HG02938 (cell line): Measurements from ENCODE around the gene WWP2.
"Not testable (repeated sequence)": the region's sequence is repeated elsewhere in the genome, so short reads cannot be mapped to it uniquely, and the experiment has no call there.

Source experiments
- ATAC-seq: cut with Tn5 transposase; IDR thresholded peaks from one replicate; pipeline ENCODE4 v1.9.1; 2021; ENCODE audit warnings: mild to moderate bottlenecking, moderate library complexity; ENCODE audit not compliant: unreplicated experiment

WWP2 gene

DNA sequence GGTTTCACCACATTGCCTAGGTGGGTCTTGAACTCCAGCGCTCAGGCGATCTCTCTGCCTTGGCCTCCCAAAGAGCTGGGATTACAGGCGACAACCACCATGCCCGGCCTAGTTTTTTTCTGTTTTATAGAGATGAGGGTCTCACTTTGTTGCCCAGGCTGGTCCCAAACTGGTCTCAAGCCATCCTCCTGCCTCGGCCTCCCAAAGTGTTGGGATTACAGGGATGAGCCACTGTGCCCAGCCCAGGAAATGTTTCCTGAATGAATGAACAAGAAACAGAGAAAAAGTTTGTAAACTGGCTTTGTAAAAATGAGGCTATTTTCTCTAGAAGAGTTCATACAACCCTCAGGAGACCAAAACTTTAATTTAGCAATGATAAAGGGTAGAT lies 68.0 kb downstream of the WWP2 start:
- ATAC-seq: no peak

DNA sequence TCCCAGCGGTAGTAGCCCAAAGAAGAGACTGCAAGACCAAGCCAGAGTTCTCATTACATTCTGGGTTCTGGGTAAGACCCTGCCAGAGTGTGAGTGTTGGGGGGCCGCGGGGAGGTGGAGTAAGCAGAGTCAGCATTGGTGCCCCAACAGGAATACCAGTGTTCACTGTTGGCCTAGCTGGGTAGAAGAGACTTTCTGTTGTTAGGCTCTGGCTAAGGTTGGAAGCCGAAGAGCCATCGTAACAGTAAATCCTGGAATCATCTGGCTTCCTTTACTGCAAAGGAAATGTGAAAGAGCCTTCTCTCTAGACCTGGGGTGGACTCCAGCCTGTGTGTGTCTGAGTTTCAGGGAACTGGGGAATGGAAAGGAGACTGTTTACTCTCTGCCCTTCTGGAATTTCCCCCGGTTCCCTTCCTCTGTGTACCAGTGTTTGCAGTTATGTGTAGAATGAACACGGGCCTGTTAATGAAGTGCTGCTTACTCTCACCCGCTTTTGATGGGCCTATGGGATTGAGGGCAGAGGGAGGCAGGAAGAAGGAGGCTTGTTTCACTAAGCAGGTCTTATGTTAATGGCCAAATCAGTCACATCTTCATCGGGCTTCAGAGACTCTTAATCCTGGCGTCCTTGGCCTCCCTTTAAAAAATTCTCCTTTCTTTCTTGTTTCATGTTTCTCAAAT lies 68.5 kb downstream of the WWP2 start:
- ATAC-seq: no peak

DNA sequence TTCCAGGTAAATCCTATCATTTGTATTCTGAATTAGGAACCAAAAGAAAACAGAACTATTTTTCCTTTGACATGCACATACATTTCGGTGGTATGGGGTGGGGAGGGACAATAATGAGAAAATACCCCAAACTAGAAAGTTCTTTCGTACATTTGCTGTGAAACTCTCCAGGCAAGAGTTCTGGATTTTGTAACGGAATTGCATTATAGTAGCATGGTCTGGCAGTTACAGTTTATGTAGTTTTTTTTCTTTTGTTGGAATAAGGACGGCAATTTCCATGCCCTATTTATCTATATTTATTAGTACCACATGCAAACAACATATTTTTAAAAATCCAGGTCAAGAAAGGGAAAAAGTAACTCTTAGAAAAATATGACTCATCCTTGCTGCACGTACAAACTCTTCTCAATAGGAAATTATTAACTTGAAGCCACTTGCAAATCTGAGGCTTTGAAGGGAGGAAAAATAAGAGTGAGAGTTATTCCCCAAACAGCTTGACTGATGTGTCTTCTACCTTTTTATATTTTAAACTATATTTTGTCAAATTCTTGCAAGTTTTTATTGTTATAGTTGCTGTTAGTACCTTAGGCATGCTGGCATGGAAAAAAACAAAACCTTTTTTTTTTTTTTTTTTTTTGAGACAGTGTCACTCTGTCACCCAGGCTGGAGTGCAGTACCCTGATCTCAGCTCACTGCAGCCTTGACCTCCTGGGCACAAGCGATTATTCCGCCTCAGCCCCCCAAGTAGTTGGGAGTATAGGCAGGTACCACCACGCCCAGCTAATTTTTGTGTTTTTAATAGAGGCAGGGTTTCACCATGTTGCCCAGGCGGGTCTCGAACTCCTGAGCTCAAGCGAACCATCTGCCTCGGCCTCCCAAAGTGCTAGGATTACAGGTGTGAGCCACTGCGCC lies 69.3 kb downstream of the WWP2 start:
- no peak for ATAC-seq

DNA sequence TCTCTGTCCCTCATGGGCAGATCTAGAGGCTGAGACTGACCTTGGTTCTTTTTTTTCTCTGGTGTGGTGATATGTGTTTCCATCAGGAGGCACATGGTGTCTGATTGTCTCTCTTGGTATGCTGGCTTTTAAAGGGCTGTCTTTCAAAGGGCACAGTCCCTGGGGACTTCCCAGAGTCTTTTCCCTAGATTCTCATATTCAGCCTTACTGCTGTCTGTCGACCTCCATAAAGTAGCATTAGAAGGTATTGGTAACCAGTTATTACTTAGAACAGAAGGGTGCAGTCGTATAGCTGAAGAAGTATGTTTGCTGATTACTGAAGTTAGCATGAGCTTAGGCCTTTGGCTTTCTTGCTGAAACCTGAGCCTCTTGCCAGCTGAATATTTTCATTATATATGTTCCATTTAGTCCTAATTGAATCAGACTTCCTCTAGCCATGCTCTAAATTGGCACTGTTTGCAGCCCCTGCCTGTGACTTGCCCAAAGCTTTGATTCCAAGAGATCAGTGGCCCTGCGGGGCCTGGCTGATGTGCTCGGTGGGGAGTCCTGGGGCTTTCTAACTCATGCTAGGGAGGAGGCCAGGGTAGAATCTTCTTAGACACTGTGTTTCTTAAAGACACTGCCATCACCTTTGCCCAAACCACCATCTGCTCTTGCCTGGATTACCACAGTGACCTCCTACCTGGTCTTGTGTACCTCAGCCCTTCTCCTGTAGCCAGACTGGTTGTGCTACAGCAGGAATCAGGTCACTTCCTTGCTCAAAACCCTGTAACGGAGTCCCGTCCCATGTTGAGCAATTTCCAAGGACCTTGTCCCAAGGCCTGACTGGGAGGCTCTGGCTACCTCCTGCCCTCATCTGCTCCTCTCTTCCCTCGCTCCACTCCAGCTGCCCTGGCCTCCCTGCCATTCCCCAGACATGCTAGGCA lies 71.5 kb downstream of the WWP2 start:
- ATAC-seq: no peak

DNA sequence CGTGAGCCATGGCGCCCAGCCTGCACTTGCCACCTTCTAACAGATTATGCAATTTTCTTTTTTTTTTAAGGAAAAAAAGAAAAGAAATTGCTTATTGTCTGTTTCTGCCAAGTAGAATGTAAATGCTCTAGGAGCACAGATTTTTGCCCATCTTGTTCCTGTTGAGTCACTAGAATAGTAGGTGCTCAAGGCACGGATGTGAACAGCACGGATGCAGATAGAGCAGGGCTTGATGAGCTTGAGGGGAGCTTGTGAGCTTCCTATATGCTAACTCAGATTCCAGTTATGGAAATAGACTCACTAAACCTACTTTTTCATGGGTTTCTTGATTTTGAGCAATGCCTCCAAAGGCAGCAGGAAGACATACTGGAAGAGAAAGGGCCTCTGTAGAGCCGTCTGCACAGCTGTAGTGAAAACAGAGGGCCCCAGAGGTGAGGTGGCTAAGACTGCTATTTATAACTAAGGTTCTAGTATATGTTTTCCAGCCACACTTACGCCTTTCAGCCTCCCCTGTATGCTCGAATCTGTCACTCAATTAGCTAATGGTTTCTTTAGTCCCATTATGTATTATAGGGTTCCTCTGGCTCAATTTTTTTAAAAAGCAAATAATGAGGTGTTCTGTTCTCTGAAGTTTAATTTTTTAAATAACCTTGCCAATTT lies 72.8 kb downstream of the WWP2 start:
- ATAC-seq: peak; percentile 58

DNA sequence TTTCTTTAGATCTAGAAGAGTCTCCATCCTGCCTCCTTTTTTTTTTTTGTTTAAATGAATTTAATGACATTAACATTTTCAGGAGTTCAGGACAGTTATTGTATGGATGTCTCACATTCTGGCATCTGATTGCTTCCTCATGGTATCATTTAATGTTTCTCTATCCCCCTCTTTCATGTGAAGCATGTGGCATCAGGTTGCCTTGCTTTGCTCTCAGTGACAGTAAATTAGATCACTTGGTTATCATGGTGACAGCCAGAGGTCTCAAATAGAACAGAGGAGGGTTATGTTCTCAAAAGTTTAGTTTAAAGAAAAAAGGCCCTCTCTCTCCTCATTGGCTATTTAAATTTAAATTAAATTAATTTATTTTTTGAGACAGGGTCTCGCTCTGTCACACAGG lies 74.1 kb downstream of the WWP2 start:
- no peak for ATAC-seq

DNA sequence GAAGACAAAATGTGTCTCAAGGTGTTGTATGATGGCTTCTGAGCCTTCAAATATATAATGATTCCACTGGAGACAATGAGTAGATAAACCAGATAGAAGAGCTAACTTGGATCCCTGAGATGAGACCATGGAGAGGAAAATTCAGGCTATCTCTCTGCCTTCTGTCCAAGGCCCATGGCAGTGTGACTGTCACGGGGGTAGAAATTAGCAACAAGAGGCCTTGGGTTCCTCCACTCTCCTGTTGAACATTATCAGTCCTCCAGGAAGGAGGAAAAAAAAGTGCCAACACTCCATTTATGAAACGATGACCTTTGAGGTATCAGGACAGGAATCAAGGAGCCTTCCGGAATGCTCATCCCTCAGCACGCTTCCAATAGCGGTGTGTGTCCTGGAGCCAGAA lies 75.2 kb downstream of the WWP2 start:
- ATAC-seq: no peak

DNA sequence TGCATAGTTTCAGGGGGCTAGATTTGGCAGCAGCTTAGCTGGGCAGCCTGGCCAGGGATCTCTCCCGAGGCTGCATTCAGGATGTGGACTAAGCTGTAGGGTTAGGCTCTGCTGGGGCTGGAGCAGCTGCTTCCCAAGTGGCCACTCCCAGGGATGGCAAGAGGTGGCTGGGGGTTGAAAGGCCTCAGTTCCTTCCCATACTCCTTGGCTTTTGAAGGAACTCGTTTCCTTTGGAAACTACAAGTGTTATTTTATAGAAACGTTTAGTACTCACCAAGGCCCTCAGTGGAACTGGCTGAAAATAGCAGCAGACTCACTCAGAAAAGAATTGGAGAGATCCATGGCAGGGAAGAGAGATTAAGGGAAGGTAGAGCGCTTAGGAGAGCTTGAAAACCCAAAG lies 76.4 kb downstream of the WWP2 start:
- ATAC-seq: no peak

DNA sequence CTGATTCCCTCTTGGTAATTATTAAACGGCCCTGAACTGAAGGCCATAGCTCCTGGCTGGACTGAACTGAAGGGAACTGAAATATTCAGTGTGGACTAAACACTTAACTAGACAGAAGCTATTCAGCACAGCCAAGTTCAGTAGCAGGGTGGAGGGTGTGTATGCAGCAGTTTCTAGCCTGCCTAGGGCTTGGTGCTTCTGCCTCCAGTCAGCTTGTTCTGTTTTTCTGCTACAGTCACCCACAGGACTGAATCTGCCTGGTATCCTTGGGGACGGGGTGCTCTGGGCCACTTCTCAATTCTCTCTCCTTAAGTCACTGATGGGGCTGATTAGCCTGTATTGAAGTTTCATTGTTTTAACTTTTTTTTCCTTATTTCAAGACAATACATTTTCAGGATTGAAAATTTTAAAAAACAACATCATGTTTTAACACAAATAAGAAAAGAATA lies 77.1 kb downstream of the WWP2 start:
- no peak for ATAC-seq

DNA sequence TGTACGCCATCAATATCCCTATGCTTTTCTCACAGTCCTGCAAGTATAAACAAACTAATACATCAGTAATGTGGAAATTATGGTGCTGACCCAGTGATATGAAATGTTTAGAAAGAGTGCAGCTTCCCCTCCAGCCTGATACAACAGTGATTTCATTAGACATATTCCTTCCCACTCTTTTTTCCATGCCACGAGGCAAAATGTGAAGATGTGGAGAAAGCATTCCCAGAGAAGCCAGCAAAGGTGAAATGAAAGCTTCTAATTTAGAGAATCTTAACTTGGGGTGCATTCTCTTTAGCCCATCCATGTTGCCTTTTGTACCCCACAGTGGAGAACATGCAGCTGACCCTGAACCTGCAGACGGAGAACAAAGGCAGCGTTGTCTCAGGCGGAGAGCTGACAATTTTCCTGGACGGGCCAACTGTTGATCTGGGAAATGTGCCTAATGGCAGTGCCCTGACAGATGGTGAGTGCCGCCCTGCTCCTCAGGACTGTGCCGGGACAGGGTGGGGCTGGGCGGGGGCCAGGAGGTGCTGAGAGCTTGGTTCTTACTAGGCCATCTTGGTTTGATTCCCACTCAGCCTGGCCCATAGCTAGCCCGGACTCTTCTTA lies 77.8 kb downstream of the WWP2 start:
- no peak for ATAC-seq

DNA sequence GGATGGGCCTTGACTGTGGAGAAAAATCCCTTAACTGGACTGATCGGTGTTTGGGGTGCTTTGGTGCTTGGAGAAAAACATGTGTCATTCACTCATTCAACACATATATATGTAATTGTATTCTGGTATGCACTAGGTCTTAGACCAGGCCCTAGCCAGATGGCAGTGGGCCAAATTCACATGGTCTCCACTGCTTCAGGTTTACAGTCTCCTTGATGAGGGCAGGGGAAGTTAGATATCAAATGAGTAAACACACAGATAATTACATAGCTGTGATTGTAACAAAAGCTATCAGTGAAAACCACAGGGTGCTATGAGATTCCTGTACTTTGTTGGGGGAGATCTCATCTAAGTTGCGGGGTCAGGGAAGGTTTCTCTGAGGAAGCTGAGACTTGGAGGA lies 78.8 kb downstream of the WWP2 start:
- no peak for ATAC-seq

DNA sequence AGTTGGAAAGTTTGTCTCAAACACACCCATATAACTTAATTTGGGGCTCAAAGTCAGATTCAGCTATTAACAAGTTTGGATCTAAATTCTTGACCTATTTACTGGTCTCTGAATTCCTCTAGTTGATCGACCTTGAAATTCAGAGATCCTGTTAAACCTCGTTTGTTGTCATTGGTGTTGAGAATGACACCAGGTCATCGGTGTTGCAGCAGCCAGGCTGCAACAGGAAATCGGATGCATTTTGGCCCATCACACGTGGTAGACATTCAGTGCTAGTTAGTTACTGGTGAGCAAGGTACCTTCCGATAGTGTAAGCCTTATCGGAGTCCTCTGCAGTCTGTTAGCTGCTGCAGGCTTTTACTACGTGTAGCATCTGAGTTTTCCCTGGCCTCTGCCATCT lies 82.3 kb downstream of the WWP2 start:
- no peak for ATAC-seq

DNA sequence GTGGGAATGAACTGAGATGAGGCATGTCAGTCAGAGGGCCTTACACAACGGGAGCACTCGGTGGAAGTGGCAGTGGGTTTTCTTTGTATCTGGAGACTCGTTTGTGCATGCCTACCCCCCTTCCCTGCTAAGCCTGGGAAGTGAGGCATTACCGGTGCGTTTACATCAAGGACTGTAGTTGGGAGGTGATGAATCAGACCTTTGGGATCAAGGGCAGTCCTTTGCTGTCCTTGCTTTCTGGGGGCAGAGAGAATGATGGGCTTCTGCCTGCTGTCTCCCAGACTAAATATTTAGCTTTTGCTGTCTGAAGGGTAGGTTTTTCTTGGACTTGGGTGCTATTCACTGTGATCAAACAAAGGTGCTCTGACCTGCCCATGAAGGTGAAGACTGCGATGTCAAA lies 83.0 kb downstream of the WWP2 start:
- no peak for ATAC-seq

DNA sequence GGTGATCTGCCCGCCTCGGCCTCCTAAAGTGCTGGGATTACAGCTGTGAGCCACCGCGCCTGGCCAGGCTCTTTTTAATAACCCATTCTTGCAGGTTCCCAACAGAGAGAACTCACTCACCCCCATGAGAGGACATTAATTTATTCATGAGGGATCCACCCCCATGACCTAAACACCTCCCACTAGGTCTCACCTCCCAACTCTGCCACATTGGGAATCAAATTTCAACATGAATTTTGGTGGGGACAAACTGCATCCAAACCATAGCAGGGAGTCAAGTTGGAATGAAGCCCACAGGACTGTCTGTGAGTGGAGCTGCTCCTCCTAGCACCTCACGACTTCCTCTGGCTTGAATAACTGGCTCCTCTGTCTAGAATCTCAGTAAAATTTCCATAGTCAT lies 85.5 kb downstream of the WWP2 start:
- ATAC-seq: no peak

DNA sequence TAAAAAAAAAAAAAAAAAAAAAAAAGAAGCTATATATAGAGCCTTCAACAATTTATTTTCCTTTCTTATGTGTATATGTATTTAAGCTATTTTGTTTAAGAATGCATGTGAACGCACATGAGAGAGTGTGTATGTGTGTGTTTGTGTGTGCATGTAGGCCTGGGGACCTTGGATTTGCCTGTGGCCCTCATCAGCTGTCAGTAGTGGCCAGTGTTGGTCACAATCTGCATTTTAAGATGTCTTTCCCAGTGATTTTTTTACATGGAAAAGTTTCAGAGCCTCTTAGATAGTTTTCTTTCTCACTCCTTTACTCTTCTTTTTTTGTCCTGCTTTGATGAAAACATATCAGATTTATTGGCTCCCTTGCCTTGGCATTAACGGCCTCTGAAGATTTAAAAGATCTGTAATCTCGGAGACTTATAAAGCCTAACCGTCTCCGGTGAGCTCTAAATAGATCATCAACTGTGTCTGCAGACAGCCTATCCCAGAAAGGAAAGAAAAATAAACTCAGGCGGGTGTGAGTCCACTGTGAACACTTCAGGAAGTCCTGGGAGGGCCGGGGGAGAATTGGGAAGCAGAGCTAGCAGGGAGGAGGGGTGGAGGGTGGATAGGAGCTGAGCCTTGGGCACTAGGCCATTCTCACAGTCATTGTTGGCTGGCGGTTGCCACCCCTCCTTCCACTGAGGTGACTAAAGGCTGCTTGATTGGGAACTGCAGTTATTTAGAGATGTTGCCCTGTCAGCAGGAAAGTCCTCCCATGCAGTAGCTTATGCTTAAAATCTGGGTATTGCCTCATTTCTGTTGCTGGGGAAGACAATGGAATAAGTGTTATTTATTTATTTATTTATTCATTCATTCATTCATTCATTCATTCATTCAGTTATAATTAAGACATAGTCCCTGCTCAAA lies 86.8 kb downstream of the WWP2 start:
- ATAC-seq: no peak

DNA sequence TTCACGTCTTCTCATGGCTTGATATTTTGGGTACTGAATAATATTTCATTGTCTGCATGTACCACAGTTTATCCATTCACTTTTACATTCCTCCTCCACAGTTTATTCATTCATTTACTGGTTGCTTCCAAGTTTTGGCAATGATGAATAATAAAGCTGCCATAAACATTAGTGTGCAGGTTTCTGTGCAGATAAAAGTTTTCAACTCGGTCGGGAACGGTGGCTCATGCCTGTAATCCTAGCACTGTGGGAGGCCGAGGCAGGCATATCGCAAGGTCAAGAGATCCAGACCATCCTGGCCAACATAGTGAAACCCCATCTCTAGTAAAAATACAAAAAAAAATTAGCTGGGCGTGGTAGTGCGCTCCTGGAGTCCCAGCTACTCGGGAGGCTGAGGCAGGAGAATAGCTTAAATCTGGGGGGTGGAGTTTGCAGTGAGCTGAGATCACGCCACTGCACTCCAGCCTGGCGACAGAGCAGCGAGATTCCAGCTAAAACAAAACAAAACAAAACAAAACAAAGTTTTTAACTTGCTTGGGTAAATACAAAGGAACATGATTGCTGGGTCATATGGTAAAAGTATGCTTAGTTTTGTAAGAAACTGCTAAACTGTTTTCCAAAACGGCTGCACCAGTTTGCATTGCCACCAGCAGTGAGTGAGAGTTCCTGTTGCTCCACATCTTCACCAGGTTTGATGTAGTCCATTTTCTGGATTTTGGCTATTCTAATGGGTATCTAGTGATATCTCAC lies 89.5 kb downstream of the WWP2 start:
- ATAC-seq: no peak

DNA sequence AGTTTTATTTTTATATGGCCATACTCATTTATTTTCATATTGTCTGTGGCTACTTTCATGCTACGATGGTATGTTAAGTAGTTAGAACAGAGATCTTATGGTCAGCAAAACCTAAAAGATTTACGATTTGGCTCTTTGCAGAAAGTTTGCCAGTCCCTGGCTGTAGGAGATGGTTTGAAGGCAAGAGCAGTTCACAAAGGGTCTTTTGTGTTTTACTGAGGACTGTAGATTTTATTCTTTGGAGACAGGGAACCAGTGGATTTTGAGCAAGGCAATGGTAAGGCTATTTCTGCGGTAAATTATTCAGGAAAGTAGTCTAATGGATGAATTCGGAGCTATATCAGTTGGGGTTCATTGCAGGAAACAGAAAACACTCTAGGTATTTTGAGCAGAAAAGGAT lies 90.7 kb downstream of the WWP2 start:
- no peak for ATAC-seq

DNA sequence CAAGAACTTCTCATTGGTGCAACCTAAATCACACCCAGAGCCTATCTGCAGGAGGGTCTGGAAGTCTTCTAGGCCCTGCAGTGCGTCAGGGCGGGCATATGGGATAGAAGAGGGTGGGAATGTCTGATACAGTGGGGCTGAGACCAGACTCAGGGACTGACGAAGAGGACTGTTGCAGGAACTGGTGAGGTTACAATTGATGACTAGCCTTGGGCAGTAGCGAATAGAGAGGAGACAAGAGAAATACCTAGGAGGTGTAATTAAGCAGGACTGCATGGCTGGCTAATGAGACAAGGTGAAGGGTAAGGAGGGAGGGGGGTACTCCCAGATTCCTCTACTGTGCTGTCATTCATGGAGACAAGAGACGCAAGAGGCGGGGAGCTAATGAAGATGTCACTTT lies 91.3 kb downstream of the WWP2 start:
- no peak for ATAC-seq

DNA sequence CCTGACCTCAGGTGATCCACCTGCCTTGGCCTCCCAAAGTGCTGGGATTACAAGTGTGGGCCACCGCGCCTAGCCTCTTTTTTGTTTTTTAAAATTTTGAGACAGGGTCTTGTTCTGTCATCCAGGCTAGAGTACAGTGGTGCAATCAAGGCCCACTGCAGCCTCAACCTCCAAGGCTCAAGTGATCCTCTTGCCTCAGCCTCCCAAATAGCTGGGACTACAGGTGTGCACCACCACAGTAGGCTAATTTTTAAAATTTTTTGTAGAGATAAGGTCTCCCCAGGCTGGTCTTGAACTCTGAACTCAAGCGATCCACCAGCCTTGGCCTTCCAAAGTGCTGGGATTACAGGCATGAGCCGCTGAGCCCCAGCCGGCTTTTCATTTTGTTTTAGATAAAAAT lies 92.6 kb downstream of the WWP2 start:
- not testable (repeated sequence) for ATAC-seq
